DMS 273 (cell line): ENCODE results near the gene HORMAD1.
"Not testable (repeated sequence)": the region's sequence is repeated elsewhere in the genome, so short reads cannot be mapped to it uniquely, and the experiment has no call there.

Experiments used
- DNase-seq: peaks from one replicate; lab custom pipeline; 2025; ENCODE audit not compliant: unreplicated experiment; lab: John Stamatoyannopoulos, UW

Gene HORMAD1, protein sequence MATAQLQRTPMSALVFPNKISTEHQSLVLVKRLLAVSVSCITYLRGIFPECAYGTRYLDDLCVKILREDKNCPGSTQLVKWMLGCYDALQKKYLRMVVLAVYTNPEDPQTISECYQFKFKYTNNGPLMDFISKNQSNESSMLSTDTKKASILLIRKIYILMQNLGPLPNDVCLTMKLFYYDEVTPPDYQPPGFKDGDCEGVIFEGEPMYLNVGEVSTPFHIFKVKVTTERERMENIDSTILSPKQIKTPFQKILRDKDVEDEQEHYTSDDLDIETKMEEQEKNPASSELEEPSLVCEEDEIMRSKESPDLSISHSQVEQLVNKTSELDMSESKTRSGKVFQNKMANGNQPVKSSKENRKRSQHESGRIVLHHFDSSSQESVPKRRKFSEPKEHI

GRCh38 chr1:150720703-150721102 is at the start of gene HORMAD1:
Gene HORMAD1 (minus strand): TSS chr1:150720895. CDS start chr1:150719505, 1,390 bp downstream.
- DNase-seq, result no peak

DNA sequence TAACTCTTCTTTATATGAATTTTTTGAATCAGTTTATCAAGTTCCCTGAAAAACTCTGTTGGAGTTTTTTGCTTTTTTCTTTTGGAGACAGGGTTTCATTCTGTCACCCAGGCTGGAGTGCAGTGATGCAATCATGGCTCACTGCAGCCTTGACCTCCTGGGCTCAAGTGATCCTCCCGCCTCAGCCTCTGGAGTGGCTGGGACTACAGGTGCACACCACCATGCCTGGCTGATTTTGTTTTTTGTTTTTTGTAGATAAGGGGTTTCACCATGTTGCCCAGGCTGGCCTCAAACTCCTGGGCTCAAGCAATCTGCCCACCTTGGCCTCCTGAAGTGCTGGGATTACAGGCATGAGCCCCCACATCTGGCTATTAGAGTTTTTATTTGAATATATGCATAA is 47.0 kb upstream of the HORMAD1 start:
- DNase-seq, result not testable (repeated sequence)

- DNase-seq, result not testable (repeated sequence)
Observed at GRCh38 chr1:150765977-150766301, 45.2 kb upstream of the HORMAD1 start.

GRCh38 chr1:150765296-150765976 is 44.7 kb upstream of the HORMAD1 start, which contains the start of gene CTSS:
Gene CTSS (minus strand): TSS chr1:150765778. CDS start chr1:150764763, 1,015 bp downstream.
- no peak for DNase-seq

GRCh38 chr1:150764617-150765101 is 44.0 kb upstream of the HORMAD1 start:
- DNase-seq, result peak; percentile 86

GRCh38 chr1:150763018-150763417 is 42.3 kb upstream of the HORMAD1 start:
- no peak for DNase-seq

DNA sequence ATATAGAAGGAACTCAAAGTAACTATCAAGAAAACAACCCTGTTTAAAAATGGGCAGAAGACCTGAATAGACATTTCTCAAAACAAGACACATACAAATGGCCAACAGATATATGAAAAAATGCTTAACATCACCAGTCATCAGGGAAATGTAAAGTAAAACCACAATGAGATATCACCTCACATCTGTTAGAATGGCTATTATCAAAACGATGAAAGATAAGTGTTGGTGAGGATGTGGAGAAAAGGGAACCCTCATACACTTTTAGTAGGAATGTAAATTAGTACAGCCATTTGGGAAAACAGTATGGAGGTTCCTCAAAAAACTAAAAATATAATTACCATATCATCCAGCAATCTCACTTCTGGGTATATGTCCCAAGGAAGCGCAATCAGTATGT is 41.9 kb upstream of the HORMAD1 start:
- no peak for DNase-seq

DNA sequence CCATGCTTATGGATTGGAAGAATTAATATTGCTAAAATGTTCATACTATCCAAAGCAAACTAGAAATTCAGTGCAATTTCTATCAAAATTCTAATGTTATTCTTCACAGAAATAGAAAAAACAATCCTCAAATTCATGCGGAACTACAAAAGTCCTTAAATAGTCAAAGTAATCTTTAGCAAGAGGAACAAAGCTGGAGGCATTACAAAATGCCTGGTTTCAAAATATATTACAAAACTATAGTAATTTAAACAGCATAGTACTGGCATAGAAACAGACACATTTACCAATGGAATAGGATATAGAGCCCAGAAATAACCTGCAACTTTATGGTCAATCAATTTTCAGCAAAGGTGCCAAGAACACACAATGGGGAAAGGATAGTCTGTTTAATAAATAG is 41.1 kb upstream of the HORMAD1 start:
- DNase-seq, result no peak

- DNase-seq, result no peak
Observed at GRCh38 chr1:150760013-150760412, 39.3 kb upstream of the HORMAD1 start.

DNA sequence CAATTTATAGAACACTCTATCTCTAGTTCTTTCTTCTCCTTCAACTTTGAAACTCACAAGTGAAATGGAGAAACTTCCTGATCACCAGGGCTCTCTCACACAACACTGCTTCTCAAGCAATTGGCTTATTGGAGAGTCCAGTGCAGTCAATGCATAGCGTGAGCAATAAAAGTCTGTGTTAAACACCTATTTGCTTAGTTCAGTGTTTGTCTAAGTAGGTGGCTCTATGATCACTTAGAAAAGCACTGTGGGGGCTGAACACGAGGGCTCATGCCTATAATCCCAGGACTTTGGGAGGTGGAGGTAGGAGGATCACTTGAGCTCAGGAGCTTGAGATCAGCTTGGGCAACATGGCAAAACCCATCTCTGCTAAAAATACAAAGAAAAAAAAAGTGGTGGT is 32.7 kb upstream of the HORMAD1 start:
- DNase-seq, result no peak

- DNase-seq, result no peak
Observed at GRCh38 chr1:150751443-150751842, 30.7 kb upstream of the HORMAD1 start.

DNA sequence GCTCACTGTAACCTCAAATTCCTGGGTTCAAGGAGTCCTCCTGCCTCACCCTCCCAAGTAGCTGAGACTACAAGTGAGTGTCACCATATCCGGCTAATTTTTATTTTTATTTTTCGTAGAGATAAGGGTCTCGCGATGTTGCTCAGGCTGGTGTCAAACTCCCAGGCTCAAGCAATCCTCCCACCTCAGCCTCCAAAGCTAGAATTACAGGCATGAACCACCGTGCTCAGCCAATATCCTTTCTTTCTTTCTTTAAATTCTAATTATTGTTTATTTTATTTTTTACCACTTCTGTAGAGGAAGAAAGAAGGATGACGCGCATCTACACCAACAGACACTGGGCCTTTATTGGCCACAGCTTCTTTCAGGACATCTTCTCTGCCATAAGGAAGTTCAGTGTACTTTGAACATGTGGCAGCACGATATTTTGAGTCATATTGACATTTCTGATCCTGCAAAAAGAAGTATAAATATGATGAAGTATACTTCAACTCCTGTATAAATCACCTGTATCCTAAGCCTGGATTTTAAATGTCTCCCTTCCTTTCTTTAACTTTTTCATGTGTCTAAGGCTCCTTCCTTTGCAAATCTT is 29.1 kb upstream of the HORMAD1 start:
- DNase-seq, result no peak

DNA sequence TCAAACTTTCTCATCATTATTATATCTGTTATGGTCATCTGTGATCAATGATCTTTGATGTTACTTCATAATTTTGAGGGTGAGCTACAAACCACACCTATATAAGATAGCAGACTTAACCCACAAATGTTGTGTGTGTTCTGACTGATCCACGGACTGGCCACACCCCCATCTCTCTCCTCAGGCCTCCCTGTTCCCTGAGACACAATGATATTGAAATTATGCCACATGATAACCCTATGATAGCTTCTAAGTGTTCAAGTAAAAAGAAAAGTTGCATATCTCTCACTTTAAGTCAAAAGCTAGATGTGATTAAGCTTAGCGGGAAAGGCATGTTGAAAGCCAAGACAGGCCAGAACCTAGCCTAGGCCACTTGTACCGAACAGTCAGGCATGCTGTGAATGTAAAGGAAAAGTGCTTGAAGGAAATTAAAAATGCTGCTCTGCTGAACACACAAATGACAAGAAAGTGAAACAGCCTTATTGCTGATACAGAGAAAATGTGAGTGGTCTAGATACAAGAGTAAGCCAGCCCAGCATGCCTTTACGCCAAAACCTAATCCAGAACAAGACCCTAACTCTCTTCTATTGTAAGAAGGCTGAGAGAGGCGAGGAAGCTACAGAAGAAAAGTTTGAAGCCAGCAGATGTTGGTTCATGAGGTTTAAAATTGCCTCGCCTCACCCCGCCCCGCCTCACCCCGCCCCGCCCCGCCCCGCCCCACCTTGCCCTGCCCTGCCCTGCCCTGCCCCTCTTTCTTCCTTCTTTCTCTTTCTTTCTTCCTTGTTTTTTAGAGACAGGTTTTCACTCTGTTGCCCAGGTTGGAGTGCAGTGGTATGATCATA is 28.4 kb upstream of the HORMAD1 start:
- no peak for DNase-seq

GRCh38 chr1:150730130-150730721 is 9.5 kb upstream of the HORMAD1 start:
- no peak for DNase-seq

DNA sequence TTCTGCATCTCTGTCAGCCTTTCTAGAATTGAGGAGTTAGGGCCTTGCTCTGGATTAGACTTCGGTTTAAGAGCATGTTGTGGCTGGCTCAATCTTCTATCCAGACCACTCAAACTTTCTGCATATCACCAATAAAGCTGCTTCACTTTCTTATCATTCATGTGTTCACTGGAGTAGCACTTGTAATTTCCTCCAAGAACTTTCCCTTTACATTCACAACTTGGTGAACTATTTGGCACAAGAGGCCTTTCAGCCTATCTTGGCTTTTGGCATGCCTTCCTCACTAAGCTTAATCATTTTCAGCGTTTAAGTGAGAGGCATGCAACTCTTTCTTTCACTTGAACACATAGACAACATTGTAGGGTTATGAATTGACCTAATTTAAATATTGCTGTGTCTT is 3.6 kb upstream of the HORMAD1 start:
- DNase-seq, result no peak

DNA sequence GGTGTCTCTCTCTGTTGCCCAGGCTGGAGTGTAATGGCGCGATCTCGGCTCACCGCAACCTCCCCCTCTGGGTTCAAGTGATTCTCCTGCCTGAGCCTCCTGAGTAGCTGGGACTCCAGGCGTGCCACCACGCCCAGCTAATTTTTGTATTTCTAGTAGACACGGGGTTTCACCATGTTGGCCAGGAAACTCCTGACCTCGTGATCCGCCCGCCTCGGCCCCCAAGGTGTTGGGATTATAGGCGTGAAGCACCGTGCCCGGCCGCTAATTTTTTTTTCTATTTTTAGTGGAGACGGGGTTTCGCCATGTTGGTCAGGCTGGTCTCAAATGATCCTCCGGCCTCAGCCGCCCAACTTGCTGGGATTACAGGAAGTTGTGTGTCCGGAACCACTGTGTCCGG is 597 bp downstream of the HORMAD1 start:
- no peak for DNase-seq

DNA sequence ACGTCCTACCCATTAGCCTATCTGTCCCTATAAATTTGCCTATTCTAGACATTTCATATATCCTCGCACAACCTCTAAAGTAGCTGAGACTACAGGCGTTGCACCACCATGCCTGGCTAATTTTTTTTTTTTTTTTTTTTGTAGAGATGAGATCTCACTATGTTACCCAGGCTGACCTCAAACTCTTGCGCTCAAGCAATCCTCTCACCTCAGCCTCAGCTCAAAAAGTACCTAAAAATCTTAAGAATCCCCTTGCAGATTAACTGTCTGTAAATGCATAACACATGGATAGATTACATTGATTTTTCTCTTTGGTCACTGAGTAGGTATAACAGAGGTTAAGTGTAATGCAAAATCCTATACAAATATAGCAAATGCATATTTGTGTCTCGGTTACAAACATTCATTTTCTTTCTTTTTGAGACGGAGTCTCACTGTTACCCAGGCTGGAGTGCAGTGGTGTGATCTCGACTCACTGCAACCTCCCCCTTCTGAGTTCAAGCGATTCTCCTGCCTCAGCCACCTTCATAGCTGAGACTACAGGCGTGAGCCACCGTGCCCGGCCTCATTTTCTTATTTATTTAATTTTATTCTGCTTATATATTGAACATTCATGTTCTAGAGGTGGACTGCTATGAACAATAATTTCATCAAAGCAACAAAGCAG is 2.3 kb downstream of the HORMAD1 start:
- DNase-seq, result no peak

- not testable (repeated sequence) for DNase-seq
Observed at GRCh38 chr1:150709031-150709430, 11.7 kb downstream of the HORMAD1 start.

DNA sequence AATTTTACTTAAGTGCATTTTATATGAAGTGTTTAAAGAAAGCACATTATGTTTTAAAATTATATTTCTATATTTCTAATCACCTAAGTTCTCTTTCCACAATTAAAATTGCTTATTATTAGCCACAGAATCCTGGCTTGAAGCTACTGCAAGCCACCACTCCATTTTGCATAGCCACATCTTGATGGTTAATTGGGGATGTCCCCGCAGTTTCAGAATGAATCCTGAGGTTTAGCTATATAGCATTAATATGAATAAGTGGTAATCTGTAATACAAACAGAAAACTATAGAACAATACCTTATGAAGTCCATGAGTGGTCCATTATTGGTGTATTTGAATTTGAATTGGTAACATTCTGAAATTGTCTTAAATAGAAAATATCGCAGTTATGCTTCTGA is 12.1 kb downstream of the HORMAD1 start:
- DNase-seq, result no peak

GRCh38 chr1:150706091-150706490 is 14.6 kb downstream of the HORMAD1 start:
- DNase-seq, result no peak
